Activated CD8-positive, alpha-beta memory T cell treated with anti-CD3 and anti-CD28 coated beads for 36 hours (primary cell): Measurements from ENCODE around the gene COL4A2. TPM values are rescaled to one million over a fixed set of nuclear protein-coding genes. Genes with fewer than 3 reads are reported as not detected.
"Not testable (repeated sequence)": the region's sequence is repeated elsewhere in the genome, so short reads cannot be mapped to it uniquely, and the experiment has no call there.

Experiments
- CTCF ChIA-PET: fragments of 350-600 bp; sonication (Branson Sonifier 250); formaldehyde crosslinking; loops from one replicate; lab custom pipeline; 2021; ENCODE audit warnings: antibody characterized with exemption; lab: Charles Lee
- POLR2A ChIA-PET: fragments of 350-600 bp; sonication (Branson Sonifier 250); formaldehyde crosslinking; loops from one replicate; lab custom pipeline; 2021; ENCODE audit warnings: antibody characterized with exemption; lab: Charles Lee
- total RNA-seq, 2 experiments: library from RNA; stranded (reverse); gene quantifications; one replicate each; pipeline ENCODE4 v1.2.3, GENCODE V29; 2021

Gene COL4A2
- total RNA-seq, 2 experiments from 2014 or later: not detected

DNA sequence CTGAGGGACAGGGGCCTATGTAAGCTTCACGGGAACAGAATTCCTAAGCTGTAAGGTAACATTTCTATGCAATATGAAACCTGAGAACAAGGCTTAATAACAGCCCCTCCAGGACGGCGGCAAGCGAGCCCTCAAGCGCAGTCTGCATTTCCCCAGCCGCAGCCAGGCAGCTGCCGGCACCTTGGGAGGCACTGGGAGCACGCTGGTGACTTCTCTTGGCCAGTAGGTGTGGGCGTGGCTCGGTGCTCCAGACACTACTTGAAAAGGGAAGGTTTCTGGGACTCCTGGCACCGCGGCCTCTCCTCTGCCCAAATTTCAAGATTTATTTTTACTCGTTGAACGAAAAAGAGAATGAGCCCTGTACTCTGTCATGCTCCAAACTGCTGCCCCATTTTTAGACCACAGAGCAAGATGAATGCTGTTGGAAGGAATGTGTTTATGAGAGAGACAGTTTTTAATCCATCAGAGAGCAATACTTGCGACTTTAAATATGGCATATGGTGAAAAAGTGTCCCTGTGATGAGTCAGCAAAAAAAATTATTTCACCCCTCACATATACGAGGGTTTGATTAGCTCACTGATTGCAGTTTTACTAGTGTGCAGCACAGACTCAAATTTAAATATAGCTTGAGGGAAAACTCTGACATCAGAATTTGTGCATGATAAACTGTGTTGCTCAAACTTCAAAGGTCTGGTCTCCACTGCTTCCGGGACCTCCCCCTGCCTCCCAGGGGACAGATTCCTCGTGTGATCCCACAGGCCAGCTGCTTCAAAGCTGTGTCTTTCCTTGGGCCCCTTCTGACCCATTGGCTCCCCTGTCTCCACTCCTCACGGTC is 81.2 kb downstream of the COL4A2 start:
- POLR2A ChIA-PET: no interaction called here
- CTCF ChIA-PET: no interaction called here

DNA sequence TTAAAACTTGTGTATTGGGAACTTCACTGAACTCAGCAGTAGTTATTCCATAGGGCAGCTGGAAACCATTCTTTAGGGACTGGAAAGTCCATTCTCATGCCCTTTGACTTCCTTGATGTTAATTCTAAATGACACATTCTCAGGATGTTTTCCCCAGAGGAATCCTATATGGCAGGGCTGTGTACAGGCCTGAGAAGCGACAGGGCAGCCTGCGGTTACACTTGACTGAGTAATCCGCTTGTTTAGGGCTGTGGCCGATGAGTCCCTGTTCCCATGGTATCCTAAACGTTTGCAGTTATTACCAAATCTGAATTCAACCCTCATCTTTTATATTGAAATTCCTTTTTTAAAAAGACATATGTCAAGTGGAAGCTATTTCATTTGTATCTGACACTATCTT is 83.5 kb downstream of the COL4A2 start:
- ChIA-PET CTCF (no interaction called here), POLR2A (no interaction called here)

DNA sequence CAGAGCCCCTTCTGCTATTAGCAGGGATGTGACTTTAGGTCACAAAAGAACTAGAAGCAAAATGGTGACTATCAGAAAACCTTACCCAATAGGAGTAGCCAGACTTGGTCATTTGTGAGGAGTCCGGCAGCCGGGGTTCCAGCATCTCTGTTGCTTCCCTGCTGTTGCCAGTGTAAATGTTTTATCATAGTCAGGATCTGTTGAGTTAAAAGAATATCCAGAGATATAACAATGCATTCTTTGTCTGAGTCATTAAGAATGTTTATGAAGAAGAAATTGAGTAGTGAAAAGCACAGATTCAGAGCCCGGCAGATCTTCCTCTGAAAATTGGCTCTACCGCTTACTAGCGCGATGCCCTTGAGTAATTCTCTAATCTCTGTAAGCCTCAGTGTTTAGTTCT is 84.2 kb downstream of the COL4A2 start:
- POLR2A ChIA-PET: no interaction called here
- CTCF ChIA-PET: no interaction called here

DNA sequence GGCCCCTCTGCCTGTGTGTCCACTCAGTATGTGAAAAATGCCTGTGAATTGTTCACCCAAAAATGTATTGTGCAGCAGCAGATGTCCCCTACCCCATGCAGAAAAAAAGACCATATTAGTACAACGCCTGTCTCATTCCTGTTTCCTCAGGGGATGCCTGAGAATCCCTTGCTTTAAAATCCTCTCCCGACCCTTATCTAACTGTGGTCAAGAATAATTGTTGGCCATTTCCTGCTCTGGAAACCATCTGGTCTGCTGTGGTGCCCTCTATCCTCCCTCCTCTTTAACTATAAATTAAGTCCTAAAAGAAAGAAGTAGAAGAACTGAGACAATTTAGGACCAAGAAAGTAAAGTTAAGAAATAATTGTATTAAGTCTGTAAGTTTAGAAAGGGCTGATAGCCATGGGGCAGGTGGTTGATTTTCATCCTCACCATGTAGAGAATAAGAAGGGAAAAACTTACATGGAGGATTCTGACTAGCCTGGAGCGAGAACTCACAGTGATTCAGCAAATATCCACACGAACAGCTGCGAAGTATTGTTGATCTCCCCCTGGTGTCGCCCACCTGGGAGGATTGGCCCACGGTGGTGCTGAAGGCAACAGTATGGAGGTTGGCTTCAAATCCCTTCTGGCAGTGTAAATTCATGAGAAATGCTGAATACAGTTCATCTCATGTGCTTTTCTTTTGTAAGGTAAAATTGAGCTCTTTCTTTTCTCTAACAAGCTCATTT is 85.6 kb downstream of the COL4A2 start:
- CTCF ChIA-PET: no interaction called here

DNA sequence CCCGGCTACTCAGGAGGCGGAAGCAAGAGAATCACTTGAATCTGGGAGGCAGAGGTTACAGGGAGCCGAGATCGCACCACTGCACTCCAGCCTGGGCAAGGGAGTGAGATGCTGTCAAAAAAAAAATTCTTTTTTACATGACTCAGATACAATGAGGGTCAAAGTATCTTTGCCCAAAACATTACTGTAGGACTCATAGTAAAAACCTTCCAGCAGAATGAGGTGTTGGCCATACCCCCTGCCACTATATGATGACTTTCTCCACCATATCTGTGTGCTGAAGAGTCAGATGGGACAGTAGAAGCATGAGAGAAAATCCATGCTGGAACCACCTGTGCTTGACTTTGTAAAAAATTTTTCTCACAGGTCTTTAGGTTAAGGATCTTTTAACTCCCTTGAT is 86.7 kb downstream of the COL4A2 start:
- POLR2A ChIA-PET: no interaction called here
- CTCF ChIA-PET: no interaction called here

More for the DNA sequence above, 85.6 kb downstream of the COL4A2 start:
- POLR2A ChIA-PET: no interaction called here

DNA sequence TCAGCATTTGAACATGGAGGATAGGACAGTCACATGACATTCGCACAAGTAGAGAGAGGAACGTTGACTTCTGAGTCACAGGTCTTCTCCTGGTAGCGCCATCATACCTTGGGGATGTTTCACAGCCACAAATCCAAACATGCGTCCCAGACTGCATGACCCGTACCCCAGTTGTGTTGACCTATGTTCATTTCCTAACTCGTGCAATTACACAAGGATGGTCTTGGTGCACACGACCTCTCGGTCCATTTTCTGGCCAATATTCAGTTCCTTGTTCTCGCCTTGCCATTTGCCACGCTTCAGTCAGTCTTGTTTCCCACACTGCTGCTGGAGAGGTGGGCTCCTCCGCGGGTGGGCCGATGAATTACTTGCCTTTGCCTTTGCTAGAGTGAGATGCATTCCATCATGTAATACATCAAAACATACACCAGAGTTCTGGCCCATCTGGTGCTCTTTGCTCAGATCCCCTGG is 87.3 kb downstream of the COL4A2 start:
- ChIA-PET POLR2A (no interaction called here), CTCF (no interaction called here)

DNA sequence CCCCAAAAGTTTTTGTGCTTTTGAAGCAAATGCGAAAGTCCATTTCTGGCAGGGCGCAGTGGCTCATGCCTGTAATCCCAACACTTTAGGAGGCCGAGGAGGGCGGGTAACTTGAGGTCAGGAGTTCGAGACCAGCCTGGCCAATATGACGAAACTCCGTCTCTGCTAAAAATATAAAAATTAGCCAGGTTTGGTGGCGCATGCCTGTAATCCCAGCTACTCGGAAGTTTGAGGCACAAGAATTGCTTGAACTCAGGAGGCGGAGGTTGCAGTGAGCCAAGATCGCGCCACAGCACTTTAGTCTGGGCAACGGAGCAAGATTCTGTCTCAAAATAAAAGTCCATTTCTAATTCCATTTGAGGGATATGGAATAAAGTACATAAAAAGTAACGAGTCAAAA is 88.5 kb downstream of the COL4A2 start:
- CTCF ChIA-PET, POLR2A ChIA-PET: not testable (repeated sequence)

DNA sequence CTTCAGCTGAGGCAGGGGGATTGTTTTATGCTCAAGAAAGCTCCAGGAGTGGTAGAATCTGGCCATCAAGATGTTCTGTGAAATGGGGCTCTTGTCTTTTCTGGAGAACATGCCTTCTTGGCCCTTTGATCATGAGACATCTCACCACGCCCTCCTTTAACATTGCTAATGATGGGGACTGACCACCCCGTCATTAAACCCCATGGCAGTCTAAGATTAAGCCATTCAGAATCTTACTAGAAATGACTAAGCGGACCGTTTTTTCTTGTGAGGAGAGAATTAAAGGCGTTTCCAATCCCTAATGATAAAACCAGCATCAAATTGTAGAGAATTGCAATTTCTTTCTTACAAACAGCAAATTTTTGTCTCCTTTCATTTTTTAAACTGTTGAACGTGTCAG is 89.4 kb downstream of the COL4A2 start:
- ChIA-PET CTCF (no interaction called here), POLR2A (no interaction called here)

DNA sequence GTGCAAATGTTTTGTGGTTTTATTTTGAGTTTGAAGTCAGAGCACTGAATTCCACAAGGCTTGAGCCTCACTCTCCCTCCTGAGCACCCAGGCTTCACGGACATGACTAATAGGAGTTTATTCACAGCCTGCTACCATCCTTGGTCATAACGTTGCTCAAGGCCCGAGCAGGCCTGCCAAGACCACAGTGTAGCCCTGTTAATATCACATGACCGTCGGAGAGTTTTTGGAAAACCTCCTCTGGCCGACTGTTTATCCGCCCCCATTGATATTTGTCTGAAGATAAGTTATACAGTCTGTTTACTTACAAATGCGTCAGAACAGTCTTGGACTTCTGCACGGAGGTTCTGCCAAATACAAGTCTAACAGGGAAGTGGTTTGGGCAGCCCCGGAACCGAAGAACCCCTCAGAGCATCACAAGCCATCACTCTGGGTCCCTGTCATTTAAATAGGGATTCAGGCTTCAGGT is 89.9 kb downstream of the COL4A2 start:
- CTCF ChIA-PET: no interaction called here

DNA sequence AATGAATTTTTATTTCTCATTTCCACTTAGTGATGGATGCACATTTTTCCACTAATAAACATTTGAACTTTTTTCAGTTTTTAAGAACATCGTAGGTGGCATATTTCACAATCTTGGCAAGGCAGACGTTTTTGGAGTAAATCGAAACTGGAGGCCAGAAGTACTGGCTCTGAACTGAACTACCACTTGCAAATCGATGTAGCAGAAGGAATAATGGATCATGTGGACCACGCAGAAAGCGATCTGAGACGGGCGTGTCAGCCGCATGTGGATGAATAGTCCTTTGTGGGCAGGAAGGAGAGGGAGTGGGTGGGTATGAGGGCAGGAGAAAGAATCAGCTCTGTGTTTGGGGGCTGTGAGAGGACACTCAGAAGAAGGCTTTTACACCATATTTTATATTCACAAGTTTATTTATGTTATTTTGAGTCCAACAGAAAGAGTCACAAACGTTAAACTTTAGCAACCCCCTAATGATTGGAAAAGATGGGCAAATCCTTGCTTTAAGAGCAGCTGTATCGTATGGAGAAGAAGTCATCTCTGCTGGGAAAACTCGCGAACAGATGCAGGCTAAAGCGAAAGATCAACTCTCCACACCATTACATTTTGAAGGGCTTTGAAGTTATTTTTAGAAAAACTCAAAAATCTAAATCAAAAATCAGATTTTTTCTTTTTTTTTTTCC is 90.5 kb downstream of the COL4A2 start:
- CTCF ChIA-PET: no interaction called here

More for the DNA sequence above, 89.9 kb downstream of the COL4A2 start:
- POLR2A ChIA-PET: no interaction called here

DNA sequence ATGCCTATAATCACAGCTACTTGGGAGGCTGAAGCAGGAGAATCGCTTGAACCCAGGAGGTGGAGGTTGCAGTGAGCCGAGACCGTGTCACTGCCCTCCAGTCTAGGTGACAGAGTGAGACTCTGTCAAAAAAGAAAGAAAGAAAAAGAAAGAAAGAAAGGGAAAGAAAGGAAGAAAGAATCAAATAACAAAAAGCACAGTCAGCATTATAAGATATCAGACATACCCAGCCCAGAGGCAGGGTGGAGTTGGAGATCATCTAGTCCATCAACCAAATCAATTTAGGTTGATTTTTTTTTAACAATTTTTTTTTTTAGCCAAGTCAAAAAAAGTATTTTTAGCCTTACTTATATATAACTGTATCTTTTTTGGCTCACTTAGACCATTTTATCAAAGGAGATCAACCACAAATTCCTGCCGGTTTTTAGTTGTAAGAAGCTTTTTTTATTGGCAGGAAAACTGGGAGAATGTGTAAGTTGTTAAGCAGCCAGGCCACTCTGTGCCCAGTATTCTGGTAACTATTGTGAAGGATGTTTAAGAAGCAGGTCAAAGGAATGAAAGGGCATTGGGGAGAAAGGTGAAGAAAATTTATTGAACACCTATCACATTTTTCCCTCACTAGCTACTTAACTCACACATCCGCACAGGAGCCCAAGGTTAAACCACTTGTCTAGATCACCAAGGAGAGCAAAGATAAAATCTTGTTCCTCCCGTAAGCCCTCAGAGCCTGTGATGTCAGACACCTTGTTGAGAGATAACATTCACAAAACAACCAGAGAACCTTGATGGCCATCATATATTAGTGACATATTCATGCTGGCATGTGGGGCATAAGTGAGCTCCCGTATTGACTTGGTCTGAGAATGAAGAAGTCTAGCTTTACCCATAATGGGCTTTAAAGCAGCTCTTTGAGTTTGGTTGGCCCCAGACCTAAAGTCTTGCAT is 91.8 kb downstream of the COL4A2 start:
- CTCF ChIA-PET: no interaction called here
- POLR2A ChIA-PET: no interaction called here

More for the DNA sequence above, 90.5 kb downstream of the COL4A2 start:
- POLR2A ChIA-PET: no interaction called here

DNA sequence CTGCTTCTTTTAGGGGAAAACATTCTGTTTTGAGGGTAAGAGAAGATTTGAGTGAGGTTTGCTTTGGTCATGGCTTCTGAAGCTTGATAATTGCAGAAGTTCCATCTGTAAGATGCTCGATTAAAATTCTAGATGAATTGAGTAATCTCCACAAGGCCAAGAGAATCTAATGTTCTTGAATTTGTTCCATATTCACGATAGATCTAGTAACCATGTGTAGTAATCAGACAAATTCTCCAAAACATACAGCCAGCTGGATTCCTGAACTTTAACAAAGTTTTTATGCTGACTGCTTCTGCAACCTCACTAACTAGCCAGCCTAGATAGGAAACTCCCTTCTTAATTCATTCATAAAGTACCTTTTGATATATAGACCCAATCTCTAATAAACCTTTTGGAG is 92.7 kb downstream of the COL4A2 start:
- ChIA-PET POLR2A (no interaction called here), CTCF (no interaction called here)

DNA sequence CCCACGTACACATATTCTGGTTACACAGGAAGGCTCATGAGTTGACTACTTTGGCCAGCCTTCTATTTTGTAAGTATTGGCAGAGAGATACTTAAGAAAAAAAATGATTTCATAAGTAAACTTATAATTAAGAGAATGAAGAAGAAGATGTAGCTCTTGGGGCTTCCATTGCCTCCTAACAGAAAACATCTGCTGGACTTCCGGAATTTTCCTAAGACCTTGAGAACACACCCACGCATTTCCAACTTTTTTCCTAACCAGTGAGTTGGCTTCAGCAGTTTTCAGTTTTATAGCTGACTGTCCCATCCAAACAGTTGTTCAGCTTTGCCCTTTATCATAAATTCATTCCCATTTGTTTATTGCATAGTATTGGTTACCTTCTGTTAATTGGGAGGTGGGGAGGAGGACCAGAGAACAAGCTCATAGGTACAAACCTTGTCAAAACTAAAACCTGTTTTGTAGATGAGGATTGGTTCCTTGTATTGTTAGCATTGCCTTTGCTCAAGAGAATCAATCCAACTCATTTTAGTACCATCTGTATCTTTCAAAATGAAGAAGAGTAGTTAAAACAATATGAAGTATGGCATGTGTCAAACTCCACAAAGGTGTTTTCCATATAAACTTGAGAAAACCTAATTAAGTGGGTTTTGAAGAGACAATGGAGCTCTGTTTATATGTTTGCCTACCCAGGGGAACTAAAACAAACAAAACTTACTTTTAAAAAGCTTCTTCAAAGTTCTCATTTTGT is 93.9 kb downstream of the COL4A2 start:
- CTCF ChIA-PET: no interaction called here
- POLR2A ChIA-PET: no interaction called here

DNA sequence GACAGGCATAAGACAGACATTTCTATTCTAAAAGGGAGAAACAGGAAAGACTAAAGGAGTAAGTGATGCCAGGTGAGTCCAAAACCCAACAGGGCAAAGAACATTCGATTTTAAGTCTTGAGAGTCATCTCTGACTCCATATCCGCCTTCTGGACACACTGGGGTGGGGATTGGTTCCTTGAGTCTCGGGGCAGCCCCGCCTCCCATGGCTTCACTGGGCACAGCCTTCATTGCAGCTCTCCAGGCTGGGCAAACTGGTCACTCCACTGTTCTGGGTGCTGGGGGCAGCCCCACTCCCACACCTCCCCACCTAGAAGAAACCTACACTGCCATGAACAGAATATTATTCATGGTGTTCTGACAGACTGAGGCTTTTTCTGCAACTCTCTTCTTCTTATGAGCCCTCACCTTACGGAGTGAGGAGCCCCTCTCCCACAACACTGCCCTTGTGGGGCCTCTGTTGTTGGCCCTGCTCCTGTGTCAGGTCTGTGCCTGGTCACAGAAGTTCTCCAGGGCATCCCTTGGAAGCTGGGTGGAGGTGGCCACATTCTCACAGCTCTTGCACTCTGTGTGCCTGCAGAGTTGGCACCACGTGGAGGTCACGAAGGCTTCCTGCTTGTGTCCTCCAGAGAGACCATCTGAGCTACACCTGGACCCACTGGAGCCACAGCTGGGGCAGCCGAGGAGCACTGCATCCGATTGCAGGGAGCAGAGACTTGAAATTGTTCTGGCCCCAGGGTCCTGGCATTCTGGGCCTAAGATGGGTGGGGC is 95.4 kb downstream of the COL4A2 start:
- POLR2A ChIA-PET: no interaction called here
- CTCF ChIA-PET: no interaction called here

DNA sequence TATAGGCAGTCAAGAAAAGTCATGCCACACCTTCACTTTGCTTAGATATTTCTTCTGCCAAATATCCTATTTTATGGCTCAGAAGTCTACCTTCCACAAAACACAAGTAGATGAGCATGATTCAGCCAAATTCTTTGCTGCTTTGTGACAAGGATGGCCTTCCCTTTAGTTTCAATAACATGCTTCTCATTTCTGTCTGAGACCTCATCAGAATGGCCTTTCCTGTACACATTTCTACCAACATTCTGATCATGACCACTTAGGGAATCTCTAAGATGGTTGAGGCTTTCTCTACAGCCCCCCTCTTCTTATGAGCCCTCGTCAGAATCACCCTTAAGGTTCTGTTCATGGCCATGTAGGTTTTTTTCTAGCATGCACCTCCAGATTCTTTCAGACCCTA is 96.2 kb downstream of the COL4A2 start:
- ChIA-PET CTCF (no interaction called here), POLR2A (no interaction called here)

DNA sequence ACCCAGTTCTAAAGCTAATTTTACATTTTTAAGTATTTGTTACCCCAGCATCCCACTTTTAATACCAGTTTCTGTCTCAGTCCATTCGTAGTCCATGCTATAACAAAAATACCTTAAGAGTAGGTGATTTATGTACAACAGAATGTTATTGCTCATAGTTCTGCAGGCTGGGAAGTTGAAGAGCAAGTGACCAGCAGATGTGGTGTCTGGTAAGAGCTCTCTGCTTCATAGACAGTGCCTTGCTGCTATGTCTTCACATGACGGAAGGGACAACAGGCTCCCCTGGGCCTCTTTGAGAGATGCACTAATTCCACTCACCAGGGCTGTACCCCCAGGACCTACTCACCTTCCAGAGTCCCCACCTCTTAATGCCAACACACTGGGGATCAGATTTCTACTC is 96.6 kb downstream of the COL4A2 start:
- POLR2A ChIA-PET: no interaction called here
- CTCF ChIA-PET: no interaction called here

DNA sequence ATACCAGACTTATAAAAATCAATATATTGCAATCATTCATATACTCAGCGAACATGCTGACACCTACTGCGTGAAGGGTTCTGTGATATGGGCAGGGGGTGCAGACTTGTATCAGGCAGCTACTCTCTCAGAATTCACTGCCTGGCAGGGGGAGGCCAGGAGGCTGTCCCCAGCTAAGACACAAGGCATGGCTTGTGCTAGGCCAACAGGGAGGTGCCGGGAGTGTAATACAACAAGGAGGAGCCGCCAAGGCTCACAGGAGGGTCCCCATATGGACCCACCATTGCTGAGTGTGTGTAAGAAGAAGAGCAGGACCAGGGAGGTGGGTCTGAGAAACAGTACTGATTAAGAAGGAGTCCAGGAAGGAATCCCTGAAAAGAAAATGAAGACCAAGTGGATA is 97.2 kb downstream of the COL4A2 start:
- ChIA-PET POLR2A (no interaction called here), CTCF (no interaction called here)
